ENCODE data around the gene YTHDF2.
"Not testable (repeated sequence)": the region's sequence is repeated elsewhere in the genome, so short reads cannot be mapped to it uniquely, and the experiment has no call there.

- TF ChIP-seq, protein P1, sequence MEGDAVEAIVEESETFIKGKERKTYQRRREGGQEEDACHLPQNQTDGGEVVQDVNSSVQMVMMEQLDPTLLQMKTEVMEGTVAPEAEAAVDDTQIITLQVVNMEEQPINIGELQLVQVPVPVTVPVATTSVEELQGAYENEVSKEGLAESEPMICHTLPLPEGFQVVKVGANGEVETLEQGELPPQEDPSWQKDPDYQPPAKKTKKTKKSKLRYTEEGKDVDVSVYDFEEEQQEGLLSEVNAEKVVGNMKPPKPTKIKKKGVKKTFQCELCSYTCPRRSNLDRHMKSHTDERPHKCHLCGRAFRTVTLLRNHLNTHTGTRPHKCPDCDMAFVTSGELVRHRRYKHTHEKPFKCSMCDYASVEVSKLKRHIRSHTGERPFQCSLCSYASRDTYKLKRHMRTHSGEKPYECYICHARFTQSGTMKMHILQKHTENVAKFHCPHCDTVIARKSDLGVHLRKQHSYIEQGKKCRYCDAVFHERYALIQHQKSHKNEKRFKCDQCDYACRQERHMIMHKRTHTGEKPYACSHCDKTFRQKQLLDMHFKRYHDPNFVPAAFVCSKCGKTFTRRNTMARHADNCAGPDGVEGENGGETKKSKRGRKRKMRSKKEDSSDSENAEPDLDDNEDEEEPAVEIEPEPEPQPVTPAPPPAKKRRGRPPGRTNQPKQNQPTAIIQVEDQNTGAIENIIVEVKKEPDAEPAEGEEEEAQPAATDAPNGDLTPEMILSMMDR (IDR thresholded peaks at IDR 0.05), result not testable (repeated sequence)
- TF ChIP-seq POLR2A (IDR thresholded peaks at IDR 0.05), result not testable (repeated sequence)
Measured at GRCh38 chr1:28771921-28772320, 35.2 kb downstream of the YTHDF2 start.
